Esophagus muscularis mucosa (tissue), 4 donors: Measurements from ENCODE around the gene PLXNA4. TPM values are rescaled to one million over a fixed set of nuclear protein-coding genes. Genes with fewer than 3 reads are reported as not detected.
A peak's percentile ranks its signal among the peaks of the same experiment; 100 is the strongest.

Source experiments
- DNase-seq: peaks from one replicate; pipeline ENCODE4 v3.0.0-alpha.2; 2017; ENCODE audit errors: extremely low spot score
- H3K27ac ChIP-seq, 4 donors: fragments of 200-600 bp; sonication (generic); replicated peaks in 1 of 4; 1 replicate in 3 of 4; 2 replicates in 1 of 4; pipeline ENCODE4 v1.5.1; 2016 to 2019; ENCODE audit warnings: mild to moderate bottlenecking in 1 of 4
- H3K27me3 ChIP-seq, 4 donors: fragments of 200-600 bp; sonication (generic); one replicate each; pipeline versions ENCODE4 v1.5.1 to v1.6.0; 2016 to 2019
- H3K36me3 ChIP-seq, 4 donors: fragments of 200-600 bp; sonication (generic); one replicate each; pipeline ENCODE4 v1.5.1; 2016 to 2019
- H3K4me1 ChIP-seq, 4 donors: fragments of 200-600 bp; sonication (generic); one replicate each; pipeline ENCODE4 v1.5.1; 2016 to 2019
- H3K4me3 ChIP-seq, 4 donors: fragments of 200-600 bp; sonication (generic); 1 replicate in 2 of 4; 2 replicates in 2 of 4; pipeline ENCODE4 v1.5.1; 2016 to 2019; ENCODE audit warnings: mild to moderate bottlenecking in 4 of 4, moderate library complexity in 1 of 4
- H3K9me3 ChIP-seq, 4 donors: fragments of 200-600 bp; sonication (generic); 1 replicate in 3 of 4; 2 replicates in 1 of 4; pipeline ENCODE4 v1.5.1; 2016 to 2019
- EP300 ChIP-seq: sonication (generic); formaldehyde crosslinking; IDR thresholded peaks from one replicate; pipeline ENCODE4 v1.6.1; 2017; ENCODE audit warnings: antibody characterized with exemption
- POLR2A ChIP-seq: fragments of 450-650 bp; IDR thresholded peaks from one replicate; pipeline ENCODE4 v1.6.1; 2017; ENCODE audit warnings: antibody characterized with exemption, moderate library complexity, mild to moderate bottlenecking, low read depth
- POLR2AphosphoS5 ChIP-seq, 2 donors: sonication (generic); formaldehyde crosslinking; IDR thresholded peaks; one replicate each; pipeline ENCODE4 v1.6.1; 2017; ENCODE audit warnings: antibody characterized with exemption in 2 of 2
- WGBS: methylation state at CpG from one replicate; pipeline ENCODE4 v1.1.5; 2018; 5-methylcytosine and 5-hydroxymethylcytosine counted together
- intact Hi-C: fragments of 100-400 bp; cut with DNase I; formaldehyde crosslinking; loops from one replicate; pipeline ENCODE4 v1.15.1; 2023
- total RNA-seq, 4 donors: library from RNA; depleted of rRNA; stranded (reverse); fragments of >200 nt; gene quantifications; one replicate each; pipeline versions ENCODE4 v1.1.0 to v1.2.1, GENCODE V29; 2016
- TF ChIP-seq, protein P1 (sequence below), 3 experiments: fragments of 200-600 bp in 2 of 3; fragments of 450-650 bp in 1 of 3; sonication (generic) in 2 of 3; IDR thresholded peaks; one replicate each; pipeline ENCODE4 v1.5.1; 2017 to 2019; ENCODE audit warnings: antibody characterized with exemption in 3 of 3, mild to moderate bottlenecking in 2 of 3, moderate library complexity in 1 of 3

PLXNA4 gene
- total RNA-seq, 4 donors from 2014 or later: 5.0 to 9.5 (median 6.6) TPM

DNA sequence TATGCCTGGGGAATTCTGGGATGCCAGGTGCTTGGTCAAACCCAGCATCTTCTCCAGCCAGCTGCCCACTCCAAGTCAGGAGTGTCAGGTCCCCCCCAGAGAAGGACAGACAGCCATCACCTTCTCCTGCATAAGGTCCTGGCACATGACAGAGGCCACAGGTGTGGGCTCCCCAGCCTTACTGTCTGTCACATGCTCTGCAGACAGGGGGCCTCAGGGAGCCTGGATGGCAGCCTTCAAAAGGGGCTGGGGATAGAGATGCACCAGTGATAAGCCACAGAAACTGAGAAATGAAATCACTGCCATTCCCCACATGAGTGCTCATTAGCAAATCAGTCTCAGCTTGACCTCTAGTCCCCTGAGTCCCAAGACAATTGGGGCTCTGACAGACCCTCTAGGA lies 72.9 kb downstream of the PLXNA4 start:
- peaks cover 0 to 25% (median 12%) of the 10 kb centered on the region in 4 donors for H3K4me1 ChIP-seq
- DNase-seq: no peak
- no peaks in the 10 kb centered on the region for H3K27me3 ChIP-seq
- H3K27ac ChIP-seq: no peak overlapping the region
- TF ChIP-seq POLR2AphosphoS5 (IDR thresholded peaks at IDR 0.05) (no peak), EP300 (no peak), POLR2A (no peak)
- TF ChIP-seq, protein P1, sequence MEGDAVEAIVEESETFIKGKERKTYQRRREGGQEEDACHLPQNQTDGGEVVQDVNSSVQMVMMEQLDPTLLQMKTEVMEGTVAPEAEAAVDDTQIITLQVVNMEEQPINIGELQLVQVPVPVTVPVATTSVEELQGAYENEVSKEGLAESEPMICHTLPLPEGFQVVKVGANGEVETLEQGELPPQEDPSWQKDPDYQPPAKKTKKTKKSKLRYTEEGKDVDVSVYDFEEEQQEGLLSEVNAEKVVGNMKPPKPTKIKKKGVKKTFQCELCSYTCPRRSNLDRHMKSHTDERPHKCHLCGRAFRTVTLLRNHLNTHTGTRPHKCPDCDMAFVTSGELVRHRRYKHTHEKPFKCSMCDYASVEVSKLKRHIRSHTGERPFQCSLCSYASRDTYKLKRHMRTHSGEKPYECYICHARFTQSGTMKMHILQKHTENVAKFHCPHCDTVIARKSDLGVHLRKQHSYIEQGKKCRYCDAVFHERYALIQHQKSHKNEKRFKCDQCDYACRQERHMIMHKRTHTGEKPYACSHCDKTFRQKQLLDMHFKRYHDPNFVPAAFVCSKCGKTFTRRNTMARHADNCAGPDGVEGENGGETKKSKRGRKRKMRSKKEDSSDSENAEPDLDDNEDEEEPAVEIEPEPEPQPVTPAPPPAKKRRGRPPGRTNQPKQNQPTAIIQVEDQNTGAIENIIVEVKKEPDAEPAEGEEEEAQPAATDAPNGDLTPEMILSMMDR (IDR thresholded peaks at IDR 0.05): no peak
- intact Hi-C loops: loop anchor here (5.0 kb wide), 1 partner anchor 186 kb away; no protein-coding TSS in a partner anchor
- H3K9me3 ChIP-seq: no peaks in the 10 kb centered on the region
- peaks cover 0 to 13% (median 0%) of the 10 kb centered on the region in 4 donors for H3K36me3 ChIP-seq
- no peak overlapping the region for H3K4me3 ChIP-seq

DNA sequence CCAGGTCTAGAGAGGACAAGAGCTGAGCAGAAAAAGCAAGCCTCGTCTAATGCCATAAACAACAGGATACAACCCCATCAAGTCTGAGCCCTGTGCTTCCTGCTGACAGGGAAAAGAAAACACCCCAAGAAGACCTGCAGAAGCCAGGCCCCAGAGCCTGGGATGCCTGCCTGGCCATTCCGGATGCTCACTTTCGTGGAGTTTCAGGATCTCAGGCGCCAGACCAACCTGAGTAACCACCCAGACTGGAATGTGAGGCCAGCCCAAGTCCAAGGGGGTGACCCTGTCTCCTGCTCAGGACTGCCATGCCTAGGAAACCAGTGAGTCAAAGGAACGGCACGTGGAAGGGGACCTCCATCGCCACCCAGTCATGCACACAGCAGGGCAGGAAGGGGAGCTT lies 74.3 kb downstream of the PLXNA4 start:
- H3K4me3 ChIP-seq: no peak overlapping the region
- TF ChIP-seq EP300 (no peak), POLR2AphosphoS5 (IDR thresholded peaks at IDR 0.05) (no peak), POLR2A (no peak)
- TF ChIP-seq, protein P1 (IDR thresholded peaks at IDR 0.05): no peak
- intact Hi-C loops: loop anchor here (5.0 kb wide), 1 partner anchor 185 kb away; no protein-coding TSS in a partner anchor
- DNase-seq: no peak
- H3K9me3 ChIP-seq: no peaks in the 10 kb centered on the region
- no peak overlapping the region for H3K27ac ChIP-seq
- 83% methylated on average over 7 of the region's 7 CpGs for WGBS
- peaks cover 0 to 25% (median 12%) of the 10 kb centered on the region in 4 donors for H3K4me1 ChIP-seq
- H3K27me3 ChIP-seq: no peaks in the 10 kb centered on the region
- H3K36me3 ChIP-seq: no peaks in the 10 kb centered on the region

DNA sequence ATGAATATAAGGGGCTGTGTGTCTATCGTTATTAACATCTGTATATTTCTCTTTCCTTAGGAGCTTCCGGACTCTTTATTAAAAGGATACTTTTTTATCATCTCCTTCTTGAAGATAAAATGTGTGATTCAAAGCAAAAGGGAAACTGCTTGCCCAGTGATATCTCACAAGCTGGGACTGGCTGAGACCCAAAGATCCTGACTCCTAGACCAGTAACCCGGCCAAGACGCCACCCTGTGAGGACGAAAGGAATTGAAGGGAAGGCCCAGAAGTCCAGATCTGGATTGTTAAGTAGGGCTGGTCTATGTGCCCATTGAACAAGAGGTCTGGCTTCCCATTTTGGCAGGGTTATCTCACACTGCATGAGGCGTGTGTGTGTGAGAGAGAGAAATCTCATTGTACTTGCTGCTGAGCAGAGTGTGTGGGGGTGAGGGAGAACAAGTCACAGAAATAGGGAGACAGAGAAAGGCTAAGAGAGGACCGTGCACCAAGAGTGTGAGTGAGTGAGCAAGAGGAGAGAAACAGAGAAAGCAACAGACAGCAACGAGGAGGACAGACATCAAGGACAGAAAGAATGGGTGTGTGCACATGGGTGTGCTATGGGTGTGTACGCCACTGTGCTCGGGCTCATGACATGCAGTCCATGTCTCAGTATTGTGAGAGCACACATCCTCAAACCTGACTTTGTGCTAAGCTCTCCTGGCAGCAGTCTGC lies 75.4 kb downstream of the PLXNA4 start:
- WGBS: 65% methylated on average over 10 of the region's 10 CpGs
- H3K4me3 ChIP-seq: no peak overlapping the region
- no peaks in the 10 kb centered on the region for H3K9me3 ChIP-seq
- intact Hi-C loops: loop anchor here (5.0 kb wide), 1 partner anchor 184 kb away; no protein-coding TSS in a partner anchor
- no peak overlapping the region for H3K27ac ChIP-seq
- H3K36me3 ChIP-seq: no peaks in the 10 kb centered on the region
- H3K4me1 ChIP-seq: peaks cover 0 to 25% (median 11%) of the 10 kb centered on the region in 4 donors
- TF ChIP-seq EP300: no peak
- TF ChIP-seq POLR2AphosphoS5 (IDR thresholded peaks at IDR 0.05): peak in 1 of 2 donors; percentile 10
- no peak for TF ChIP-seq POLR2A
- TF ChIP-seq, protein P1 (IDR thresholded peaks at IDR 0.05): peak; percentile 20 to 60 (median 22)
- no peak for DNase-seq
- no peaks in the 10 kb centered on the region for H3K27me3 ChIP-seq

DNA sequence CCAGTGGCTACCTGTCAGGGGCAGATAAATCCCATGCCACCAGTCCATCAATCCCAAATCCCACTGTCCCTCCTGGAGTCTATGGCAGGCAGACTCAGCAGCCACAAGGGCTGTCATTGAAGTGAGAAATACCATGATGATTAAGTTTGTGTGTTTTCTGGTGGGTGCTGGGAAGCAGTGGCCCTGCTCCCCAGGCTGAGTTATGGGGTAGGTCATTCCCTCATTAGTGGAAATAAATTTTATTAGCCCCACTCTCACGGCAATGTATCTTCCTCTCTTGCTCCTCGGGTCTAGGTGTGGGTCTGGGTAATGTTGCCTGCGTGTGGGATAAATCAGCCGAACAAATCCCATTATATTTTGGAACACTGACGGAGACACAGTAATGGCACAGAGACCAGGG lies 76.8 kb downstream of the PLXNA4 start:
- intact Hi-C loops: no loop called here
- peaks cover 0 to 25% (median 11%) of the 10 kb centered on the region in 4 donors for H3K4me1 ChIP-seq
- WGBS: 92% methylated on average over 5 of the region's 5 CpGs
- no peak overlapping the region for H3K27ac ChIP-seq
- no peaks in the 10 kb centered on the region for H3K9me3 ChIP-seq
- H3K36me3 ChIP-seq: no peaks in the 10 kb centered on the region
- H3K4me3 ChIP-seq: no peak overlapping the region
- H3K27me3 ChIP-seq: no peaks in the 10 kb centered on the region
- no peak for DNase-seq
- no peak for TF ChIP-seq POLR2A
- TF ChIP-seq, protein P1 (IDR thresholded peaks at IDR 0.05): no peak
- no peak for TF ChIP-seq POLR2AphosphoS5 (IDR thresholded peaks at IDR 0.05)
- TF ChIP-seq EP300: no peak
